Kidney (tissue), 14 donors: ENCODE data around the gene CD37. TPM values are rescaled to one million over a fixed set of nuclear protein-coding genes. Genes with fewer than 3 reads are reported as not detected.
"Not testable (repeated sequence)": the region's sequence is repeated elsewhere in the genome, so short reads cannot be mapped to it uniquely, and the experiment has no call there.

Source experiments
- DNase-seq, 5 donors: peaks; one replicate each; pipeline ENCODE4 v3.0.0-alpha.2; 2013 to 2020
- FAIRE-seq: peaks from 2 replicates; lab custom pipeline; 2012; peaks lifted over from hg19 to GRCh38; lab: Jason Lieb, UNC
- H3K27ac ChIP-seq, 2 donors: one replicate each; pipeline ENCODE4 v1.7.0; 2013; ENCODE audit warnings: low read depth in 2 of 2, low read length in 2 of 2, inconsistent platforms in 1 of 2
- H3K27me3 ChIP-seq: one replicate; pipeline ENCODE4 v1.7.1; 2013; ENCODE audit warnings: low read length, inconsistent platforms; ENCODE audit not compliant: control insufficient read depth, insufficient read depth
- H3K36me3 ChIP-seq, 3 donors: one replicate each; pipeline versions ENCODE4 v1.7.0 to v1.7.1; 2013; ENCODE audit warnings: low read length in 3 of 3, control low read depth in 1 of 3, inconsistent platforms in 1 of 3; ENCODE audit not compliant: insufficient read depth in 3 of 3, control insufficient read depth in 2 of 3
- H3K4me1 ChIP-seq, 3 donors: one replicate each; pipeline versions ENCODE4 v1.7.0 to v1.7.1; 2013; ENCODE audit warnings: low read length in 3 of 3, inconsistent platforms in 1 of 3, low read depth in 1 of 3; ENCODE audit not compliant: control insufficient read depth in 2 of 3, insufficient read depth in 2 of 3
- H3K4me3 ChIP-seq, 3 donors: one replicate each; pipeline versions ENCODE4 v1.7.0 to v1.8.1; 2013; ENCODE audit warnings: low read length in 3 of 3, control low read depth in 1 of 3, inconsistent platforms in 1 of 3
- H3K9ac ChIP-seq, 3 donors: one replicate each; pipeline versions ENCODE4 v1.7.0 to v1.7.1; 2013; ENCODE audit warnings: low read length in 3 of 3, control low read depth in 1 of 3, inconsistent platforms in 1 of 3
- H3K9me3 ChIP-seq, 3 donors: one replicate each; pipeline versions ENCODE4 v1.7.0 to v1.7.1; 2013; ENCODE audit warnings: low read length in 3 of 3, control low read depth in 1 of 3, inconsistent platforms in 1 of 3; ENCODE audit not compliant: control insufficient read depth in 2 of 3, insufficient read depth in 1 of 3
- intact Hi-C: fragments of 100-400 bp; cut with DNase I; formaldehyde crosslinking; loops from one replicate; pipeline ENCODE4 v1.11.1; 2022
- polyA plus RNA-seq: library from polyadenylated mRNA; stranded (reverse); fragments of 350-450 nt; fragmentation: Illumina TruSeq; extraction: RNeasy Lipid Tissue Mini Kit (QIAGEN cat#74804); gene quantifications from one replicate; pipeline ENCODE4 v1.2.3, GENCODE V29; 2014; ENCODE audit warnings: low read depth, low replicate concordance; ENCODE audit not compliant: insufficient read depth
- total RNA-seq: library from RNA; stranded (reverse); fragmentation: NEBNext Ultra II Directional; extraction: Animal tissue kit (Norgen Biotek cat#: 25700); gene quantifications from one replicate; pipeline ENCODE4 v1.2.1, GENCODE V29; 2021
- TF ChIP-seq, protein P1 (sequence below): IDR thresholded peaks from 3 replicates; pipeline ENCODE4 v1.5.1; 2012; ENCODE audit warnings: mild to moderate bottlenecking, moderate library complexity, borderline replicate concordance; ENCODE audit not compliant: insufficient read depth; ENCODE audit errors: extremely low read depth
- donor health status: control.
- donor health status: control.
- donor health status: control.
- donor health status: control.
- donor health status: control.
- donor health status: DM: yes; HTN: yes; CAD: no.
- donor health status: Normal renal cell carcinoma (clear cell type).

CD37 gene
- total and polyA plus RNA-seq, 2 donors from 2014 or later, result 3.8 to 35.7 TPM

DNA sequence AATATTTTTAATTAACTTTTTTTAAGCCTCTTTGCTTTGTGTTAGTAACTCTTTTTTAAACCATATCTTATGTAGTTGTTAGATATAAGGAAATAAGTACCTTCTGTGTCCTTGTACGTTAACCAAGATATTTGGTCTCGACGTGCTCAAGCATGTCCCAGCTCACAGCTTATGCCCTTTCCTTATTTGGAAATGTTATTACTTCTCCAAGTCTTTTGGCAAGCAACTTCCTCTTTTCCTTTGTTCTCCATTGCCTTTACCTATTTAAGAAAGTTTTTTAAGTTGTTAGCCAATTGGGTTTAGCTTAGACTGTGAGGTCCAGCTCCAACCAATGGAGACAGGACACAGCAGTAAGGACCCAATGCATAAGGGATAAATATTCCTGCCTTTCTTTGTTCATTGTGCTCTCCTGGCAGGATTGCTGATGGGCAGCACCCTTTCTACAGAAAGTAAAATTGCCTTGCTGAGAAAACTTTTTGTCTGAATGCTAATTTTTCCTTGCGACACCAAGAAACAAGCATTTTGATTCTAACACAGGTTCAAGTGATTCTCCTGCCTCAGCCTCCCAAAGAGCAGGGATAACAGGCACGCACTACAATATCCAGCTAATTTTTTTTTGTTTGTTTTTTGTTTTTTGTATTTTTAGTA, 33.6 kb downstream of the CD37 start:
- no peaks in the 10 kb centered on the region for H3K27me3 ChIP-seq
- H3K27ac ChIP-seq, result no peak overlapping the region
- TF ChIP-seq, protein P1, sequence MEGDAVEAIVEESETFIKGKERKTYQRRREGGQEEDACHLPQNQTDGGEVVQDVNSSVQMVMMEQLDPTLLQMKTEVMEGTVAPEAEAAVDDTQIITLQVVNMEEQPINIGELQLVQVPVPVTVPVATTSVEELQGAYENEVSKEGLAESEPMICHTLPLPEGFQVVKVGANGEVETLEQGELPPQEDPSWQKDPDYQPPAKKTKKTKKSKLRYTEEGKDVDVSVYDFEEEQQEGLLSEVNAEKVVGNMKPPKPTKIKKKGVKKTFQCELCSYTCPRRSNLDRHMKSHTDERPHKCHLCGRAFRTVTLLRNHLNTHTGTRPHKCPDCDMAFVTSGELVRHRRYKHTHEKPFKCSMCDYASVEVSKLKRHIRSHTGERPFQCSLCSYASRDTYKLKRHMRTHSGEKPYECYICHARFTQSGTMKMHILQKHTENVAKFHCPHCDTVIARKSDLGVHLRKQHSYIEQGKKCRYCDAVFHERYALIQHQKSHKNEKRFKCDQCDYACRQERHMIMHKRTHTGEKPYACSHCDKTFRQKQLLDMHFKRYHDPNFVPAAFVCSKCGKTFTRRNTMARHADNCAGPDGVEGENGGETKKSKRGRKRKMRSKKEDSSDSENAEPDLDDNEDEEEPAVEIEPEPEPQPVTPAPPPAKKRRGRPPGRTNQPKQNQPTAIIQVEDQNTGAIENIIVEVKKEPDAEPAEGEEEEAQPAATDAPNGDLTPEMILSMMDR, result no peak
- FAIRE-seq, result no peak
- no peaks in the 10 kb centered on the region for H3K36me3 ChIP-seq
- peaks cover 0 to 8% (median 0%) of the 10 kb centered on the region in 3 donors for H3K9me3 ChIP-seq
- DNase-seq, result no peak
- H3K9ac ChIP-seq, result no peak overlapping the region
- H3K4me1 ChIP-seq, result no peaks in the 10 kb centered on the region
- no peak overlapping the region for H3K4me3 ChIP-seq
- intact Hi-C loops, result no loop called here

GRCh38 chr19:49371184-49371583, 36.0 kb downstream of the CD37 start:
- H3K36me3 ChIP-seq, result no peaks in the 10 kb centered on the region
- H3K27me3 ChIP-seq, result no peaks in the 10 kb centered on the region
- TF ChIP-seq, protein P1, result no peak
- no peak overlapping the region for H3K27ac ChIP-seq
- no peaks in the 10 kb centered on the region for H3K4me1 ChIP-seq
- no peak for FAIRE-seq
- no peak for DNase-seq
- H3K4me3 ChIP-seq, result no peak overlapping the region
- H3K9ac ChIP-seq, result no peak overlapping the region
- H3K9me3 ChIP-seq, result peaks cover 0 to 8% (median 0%) of the 10 kb centered on the region in 3 donors
- intact Hi-C loops, result no loop called here

DNA sequence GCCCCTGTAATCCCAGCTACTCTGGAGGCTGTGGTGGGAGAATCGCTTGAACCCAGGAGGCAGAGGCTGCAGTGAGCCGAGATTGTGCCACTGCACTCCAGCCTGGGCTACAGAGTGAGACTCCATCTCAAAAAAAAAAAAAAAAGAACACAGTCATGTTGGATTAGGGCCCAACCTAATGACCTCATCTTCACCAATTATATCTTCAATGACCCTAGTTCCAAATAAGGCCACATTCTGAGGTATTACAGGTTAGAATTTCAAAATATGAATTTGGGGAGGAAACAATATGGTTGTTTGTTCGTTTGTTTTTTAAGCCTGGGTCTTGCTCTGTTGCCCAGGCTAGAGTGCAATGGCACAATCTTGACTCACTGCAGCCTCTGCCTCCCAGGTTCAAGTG, 38.0 kb downstream of the CD37 start:
- H3K9me3 ChIP-seq, H3K9ac ChIP-seq, DNase-seq, intact Hi-C loops, H3K27me3 ChIP-seq, H3K36me3 ChIP-seq, H3K27ac ChIP-seq, H3K4me3 ChIP-seq, FAIRE-seq, H3K4me1 ChIP-seq: not testable (repeated sequence)

GRCh38 chr19:49374665-49375434, 39.6 kb downstream of the CD37 start:
- no peaks in the 10 kb centered on the region for H3K9me3 ChIP-seq
- FAIRE-seq, result no peak
- TF ChIP-seq, protein P1, result no peak

More at GRCh38 chr19:49374665-49375434, 39.6 kb downstream of the CD37 start:
- intact Hi-C loops, result no loop called here
- H3K9ac ChIP-seq, result no peak overlapping the region
- no peak overlapping the region for H3K4me3 ChIP-seq
- H3K4me1 ChIP-seq, result no peaks in the 10 kb centered on the region
- H3K36me3 ChIP-seq, result no peaks in the 10 kb centered on the region
- no peak overlapping the region for H3K27ac ChIP-seq
- no peak for DNase-seq
- H3K27me3 ChIP-seq, result no peaks in the 10 kb centered on the region
